Cardiac fibroblast (primary cell): Measurements from ENCODE around the gene IGFLR1.
"Not testable (repeated sequence)": the region's sequence is repeated elsewhere in the genome, so short reads cannot be mapped to it uniquely, and the experiment has no call there.

Experiments
- DNase-seq, 2 donors: peaks; one replicate each; pipeline versions ENCODE4 v3.0.0 to v3.0.0-alpha.2; 2010; ENCODE audit warnings: low read depth in 2 of 2
- H3K4me3 ChIP-seq, 2 donors: replicated peaks in 1 of 2; 1 replicate in 1 of 2; 2 replicates in 1 of 2; pipeline ENCODE4 v1.5.1; 2011; ENCODE audit warnings: low read depth in 2 of 2, low read length in 2 of 2, mild to moderate bottlenecking in 2 of 2, moderate library complexity in 1 of 2
- TF ChIP-seq, protein P1 (sequence below): IDR thresholded peaks from one replicate; pipeline ENCODE4 v1.5.1; 2011; ENCODE audit warnings: low read depth, mild to moderate bottlenecking, low read length, inconsistent platforms

IGFLR1 gene

GRCh38 chr19:35727053-35727955 lies 14.9 kb downstream of the IGFLR1 start:
- H3K4me3 ChIP-seq: no peak overlapping the region
- TF ChIP-seq, protein P1, sequence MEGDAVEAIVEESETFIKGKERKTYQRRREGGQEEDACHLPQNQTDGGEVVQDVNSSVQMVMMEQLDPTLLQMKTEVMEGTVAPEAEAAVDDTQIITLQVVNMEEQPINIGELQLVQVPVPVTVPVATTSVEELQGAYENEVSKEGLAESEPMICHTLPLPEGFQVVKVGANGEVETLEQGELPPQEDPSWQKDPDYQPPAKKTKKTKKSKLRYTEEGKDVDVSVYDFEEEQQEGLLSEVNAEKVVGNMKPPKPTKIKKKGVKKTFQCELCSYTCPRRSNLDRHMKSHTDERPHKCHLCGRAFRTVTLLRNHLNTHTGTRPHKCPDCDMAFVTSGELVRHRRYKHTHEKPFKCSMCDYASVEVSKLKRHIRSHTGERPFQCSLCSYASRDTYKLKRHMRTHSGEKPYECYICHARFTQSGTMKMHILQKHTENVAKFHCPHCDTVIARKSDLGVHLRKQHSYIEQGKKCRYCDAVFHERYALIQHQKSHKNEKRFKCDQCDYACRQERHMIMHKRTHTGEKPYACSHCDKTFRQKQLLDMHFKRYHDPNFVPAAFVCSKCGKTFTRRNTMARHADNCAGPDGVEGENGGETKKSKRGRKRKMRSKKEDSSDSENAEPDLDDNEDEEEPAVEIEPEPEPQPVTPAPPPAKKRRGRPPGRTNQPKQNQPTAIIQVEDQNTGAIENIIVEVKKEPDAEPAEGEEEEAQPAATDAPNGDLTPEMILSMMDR: no peak
- DNase-seq: no peak

- TF ChIP-seq, protein P1: no peak
- no peak for DNase-seq
- no peak overlapping the region for H3K4me3 ChIP-seq
These were observed 16.9 kb downstream of the IGFLR1 start for GRCh38 chr19:35725216-35725861.

GRCh38 chr19:35724560-35724959 lies 17.7 kb downstream of the IGFLR1 start:
- H3K4me3 ChIP-seq: no peak overlapping the region
- DNase-seq: no peak
- TF ChIP-seq, protein P1: no peak

- DNase-seq, H3K4me3 ChIP-seq: not testable (repeated sequence)
These were observed 18.1 kb downstream of the IGFLR1 start for GRCh38 chr19:35724132-35724531.

DNA sequence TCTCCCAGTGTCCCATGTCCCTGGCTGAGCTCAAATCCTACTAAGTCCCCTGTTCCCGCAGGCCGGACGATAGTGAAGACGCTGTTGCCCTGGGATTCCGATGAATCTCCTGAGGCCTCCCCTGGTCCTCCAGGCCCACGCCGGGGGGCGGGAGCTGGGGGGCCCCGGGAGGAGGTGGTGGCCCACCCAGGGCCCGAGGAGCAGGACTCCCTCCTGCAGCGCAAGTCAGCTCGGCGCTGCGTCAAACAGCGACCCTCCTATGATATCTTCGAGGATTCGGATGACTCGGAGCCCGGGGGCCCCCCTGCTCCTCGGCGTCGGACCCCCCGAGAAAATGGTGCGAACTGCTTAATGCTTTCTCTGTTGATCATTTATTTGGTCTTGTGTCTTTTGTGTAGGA lies 18.6 kb downstream of the IGFLR1 start:
- H3K4me3 ChIP-seq: no peak overlapping the region
- DNase-seq: no peak
- TF ChIP-seq, protein P1: no peak

- DNase-seq: no peak
- H3K4me3 ChIP-seq: no peak overlapping the region
- TF ChIP-seq, protein P1: no peak
These were observed 19.4 kb downstream of the IGFLR1 start for GRCh38 chr19:35722897-35723296.

DNA sequence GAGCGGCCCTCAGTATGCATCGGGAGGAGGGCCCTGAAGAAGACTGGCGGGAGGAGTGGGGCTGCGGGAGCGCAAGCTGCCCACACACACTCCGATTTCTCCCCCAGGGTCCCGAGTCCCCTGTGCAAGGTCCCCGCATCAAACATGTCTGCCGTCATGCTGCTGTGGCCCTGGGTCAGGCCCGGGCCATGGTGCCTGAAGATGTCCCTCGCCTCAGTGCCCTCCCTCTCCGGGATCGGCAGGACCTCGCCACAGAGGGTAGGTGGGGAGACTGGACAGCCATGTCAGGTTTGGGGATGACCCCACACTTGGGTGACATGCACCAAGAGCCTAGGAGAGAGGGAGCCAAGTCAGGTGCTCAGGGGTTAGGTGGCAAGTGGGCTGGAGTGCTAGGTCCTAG lies 19.8 kb downstream of the IGFLR1 start:
- DNase-seq: no peak
- TF ChIP-seq, protein P1: no peak
- H3K4me3 ChIP-seq: no peak overlapping the region
